PC-3 (cell line): ENCODE data around the gene GPRASP3. TPM values are rescaled to one million over a fixed set of nuclear protein-coding genes. Genes with fewer than 3 reads are reported as not detected.
A peak's percentile ranks its signal among the peaks of the same experiment; 100 is the strongest.

Source experiments
- ATAC-seq: fragments of 200-7000 bp; cut with Tn5 transposase; 2 replicates; pipeline ENCODE4 v1.9.1; 2020; ENCODE audit warnings: mild to moderate bottlenecking, moderate library complexity
- BruUV-seq: library from RNA; stranded (reverse); fragments of 400-500 nt; replicated peaks from 2 replicates; lab custom pipeline; 2021; lab: Mats Ljungman, UMichigan
- CTCF ChIA-PET: fragments of 300-600 bp; sonication (Branson Sonifier 250); formaldehyde crosslinking; loops from one replicate; lab custom pipeline; 2022; ENCODE audit warnings: antibody characterized with exemption; lab: Charles Lee
- POLR2A ChIA-PET: fragments of 300-600 bp; sonication (Branson Sonifier 250); formaldehyde crosslinking; loops from one replicate; lab custom pipeline; 2022; ENCODE audit warnings: antibody characterized with exemption; ENCODE audit not compliant: unreplicated experiment; lab: Charles Lee
- DNase-seq: peaks from one replicate; pipeline ENCODE4 v3.0.0-alpha.2; 2015
- H2AFZ ChIP-seq: fragments of 300-600 bp; sonication (generic); 2 replicates; pipeline ENCODE4 v1.6.0; 2016; ENCODE audit warnings: antibody characterized with exemption, low read length
- H3F3A ChIP-seq: fragments of 300-600 bp; sonication (generic); one replicate; pipeline ENCODE4 v1.6.0; 2017; ENCODE audit warnings: antibody characterized with exemption, low read length, control low read depth, mild to moderate bottlenecking; ENCODE audit not compliant: unreplicated experiment
- H3K27ac ChIP-seq: fragments of 300-600 bp; sonication (generic); 2 replicates; pipeline ENCODE4 v1.5.1; 2016; ENCODE audit warnings: mild to moderate bottlenecking, low read length
- H3K27me3 ChIP-seq: fragments of 300-600 bp; sonication (generic); 2 replicates; pipeline ENCODE4 v1.6.1; 2016; ENCODE audit warnings: low read length, mixed read lengths
- H3K36me3 ChIP-seq: fragments of 300-600 bp; sonication (generic); 2 replicates; pipeline ENCODE4 v1.6.1; 2016; ENCODE audit warnings: low read depth, mixed run types, low read length, mixed read lengths
- H3K4me1 ChIP-seq: fragments of 300-600 bp; sonication (generic); 2 replicates; pipeline ENCODE4 v1.5.1; 2016; ENCODE audit warnings: low read length; ENCODE audit not compliant: insufficient read depth
- H3K4me2 ChIP-seq: fragments of 300-600 bp; sonication (generic); 2 replicates; pipeline ENCODE4 v1.6.0; 2016; ENCODE audit warnings: low read length
- H3K4me3 ChIP-seq: fragments of 300-600 bp; sonication (generic); 2 replicates; pipeline ENCODE4 v1.5.1; 2016; ENCODE audit warnings: mild to moderate bottlenecking, low read length, mixed read lengths
- H3K79me2 ChIP-seq: fragments of 300-600 bp; sonication (generic); 2 replicates; pipeline ENCODE4 v1.6.1; 2017; ENCODE audit warnings: low read length, mixed read lengths
- H3K9ac ChIP-seq: fragments of 300-600 bp; sonication (generic); 2 replicates; pipeline ENCODE4 v1.6.0; 2016; ENCODE audit warnings: mild to moderate bottlenecking, low read length
- H3K9me2 ChIP-seq: fragments of 300-600 bp; sonication (generic); replicated peaks from 2 replicates; pipeline ENCODE4 v1.6.1; 2016; ENCODE audit warnings: mixed run types, low read length, mixed read lengths
- H3K9me3 ChIP-seq: fragments of 300-600 bp; sonication (generic); 2 replicates; pipeline ENCODE4 v1.6.1; 2016; ENCODE audit warnings: low read length, mixed read lengths
- H4K20me1 ChIP-seq: fragments of 300-600 bp; sonication (generic); 2 replicates; pipeline ENCODE4 v1.6.1; 2016; ENCODE audit warnings: low read length, mixed read lengths
- CTCF ChIP-seq: fragments of 300-600 bp; sonication (generic); conservative IDR thresholded peaks from 2 replicates; pipeline ENCODE4 v1.5.1; 2017; ENCODE audit warnings: antibody characterized with exemption, low read depth, mild to moderate bottlenecking, low read length
- EZH2 ChIP-seq: fragments of 300-600 bp; sonication (generic); IDR thresholded peaks from one replicate; pipeline ENCODE4 v1.6.1; 2017; ENCODE audit warnings: antibody characterized with exemption, mild to moderate bottlenecking, low read length; ENCODE audit not compliant: unreplicated experiment
- EZH2phosphoT487 ChIP-seq: fragments of 300-600 bp; sonication (generic); IDR thresholded peaks from 2 replicates; pipeline ENCODE4 v1.6.1; 2018; ENCODE audit warnings: mild to moderate bottlenecking, antibody characterized with exemption, low read length, borderline replicate concordance
- intact Hi-C: fragments of 100-400 bp; cut with micrococcal nuclease; formaldehyde crosslinking; loops from 2 replicates; pipeline ENCODE4 v1.9.0; 2023
- total RNA-seq: library from RNA; depleted of rRNA; stranded (reverse); fragments of >200 nt; gene quantifications from 2 replicates; pipeline ENCODE4 v1.2.3, GENCODE V29; 2014

The GPRASP3 gene
- total RNA-seq, 1 experiment from 2014 or later, result 1.4 TPM

DNA sequence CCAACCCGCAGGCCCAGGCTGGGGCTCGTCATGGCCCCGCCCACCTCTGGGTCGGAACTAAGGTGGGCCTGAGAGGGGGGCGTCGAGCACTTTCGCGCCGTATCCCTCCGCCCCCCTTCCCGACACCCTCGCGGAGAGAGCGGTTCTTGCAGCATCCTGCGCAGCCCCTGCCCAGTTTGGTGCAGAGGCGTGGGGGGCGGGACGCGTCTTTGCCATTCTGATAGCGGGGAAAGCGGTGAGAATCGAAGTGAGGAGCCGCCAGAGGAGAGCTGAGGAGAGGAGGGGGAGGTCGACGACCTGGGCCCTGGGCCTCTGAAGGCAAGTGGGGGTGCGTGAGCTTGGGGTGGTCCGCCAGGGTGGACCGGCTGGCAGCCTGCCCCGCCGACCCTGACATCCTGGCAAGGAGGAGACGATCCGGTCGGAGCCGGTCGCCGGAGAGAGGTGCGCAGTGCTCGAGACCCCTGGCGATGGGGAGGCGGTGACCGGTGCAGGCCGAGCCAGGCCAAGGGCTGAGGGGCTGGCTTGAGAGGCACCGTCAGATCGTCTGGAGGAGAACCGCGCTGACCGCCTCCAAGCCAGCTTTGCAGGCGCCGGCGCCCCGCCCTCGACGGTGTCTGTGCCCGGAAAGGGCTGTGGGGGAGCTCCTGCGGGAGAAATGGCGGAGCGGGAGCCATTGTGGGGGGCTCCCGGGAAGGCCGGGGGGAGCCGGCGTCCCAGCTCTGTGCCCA, 25.5 kb downstream of the GPRASP3 start:
- BruUV-seq, result no TSS peak
- Histone ChIP-seq H3K27me3 (no peaks in the 10 kb centered on the region), H2AFZ (no peak overlapping the region), H3K9me3 (no peaks in the 10 kb centered on the region), H3K4me1 (no peaks in the 10 kb centered on the region), H3F3A (no peaks in the 10 kb centered on the region), H3K9me2 (no peaks in the 10 kb centered on the region), H3K4me2 (no peak overlapping the region), H3K79me2 (no peaks in the 10 kb centered on the region), H3K27ac (no peak overlapping the region), H4K20me1 (no peaks in the 10 kb centered on the region), H3K36me3 (no peaks in the 10 kb centered on the region), H3K9ac (no peak overlapping the region), H3K4me3 (no peak overlapping the region)
- CTCF ChIA-PET, result no interaction called here
- POLR2A ChIA-PET, result no interaction called here
- DNase-seq, result no peak
- no peak for TF ChIP-seq CTCF
- TF ChIP-seq EZH2phosphoT487, result no peak
- TF ChIP-seq EZH2, result no peak
- intact Hi-C loops, result no loop called here
- ATAC-seq, result no peak

DNA sequence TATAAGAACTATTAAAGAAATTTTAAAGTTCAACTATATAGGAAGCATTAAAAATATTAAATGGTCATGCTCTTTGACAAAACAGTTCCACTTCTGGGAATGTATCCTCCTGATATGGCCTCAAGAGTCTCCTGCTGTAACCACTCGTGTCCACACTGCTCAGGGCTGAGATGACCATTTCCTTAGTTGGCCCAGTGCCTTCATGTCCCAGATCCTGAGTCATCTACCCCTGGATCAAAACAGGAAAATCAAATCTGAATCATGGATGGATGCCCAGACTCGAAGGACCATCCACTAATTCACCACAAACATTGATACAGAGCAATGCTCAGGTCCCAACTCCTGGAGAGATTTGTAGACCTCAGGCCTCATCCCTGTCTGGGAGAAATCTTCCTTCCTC, 44.7 kb downstream of the GPRASP3 start:
- ATAC-seq (peak; percentile 73), DNase-seq (peak; percentile 85)
- Histone ChIP-seq H3K27ac (0 out of 2 replicates have a peak overlapping the region, but pooled peaks have one; percentile 6), H3K4me3 (no peak overlapping the region), H3K4me2 (peak overlapping the region; percentile 30), H3K4me1 (peaks cover 19% of the 10 kb centered on the region), H4K20me1 (no peaks in the 10 kb centered on the region), H3K79me2 (peaks cover 13% of the 10 kb centered on the region), H3K27me3 (no peaks in the 10 kb centered on the region), H3F3A (no peaks in the 10 kb centered on the region), H3K36me3 (no peaks in the 10 kb centered on the region), H2AFZ (no peak overlapping the region), H3K9me3 (no peaks in the 10 kb centered on the region), H3K9me2 (no peaks in the 10 kb centered on the region), H3K9ac (no peak overlapping the region)
- BruUV-seq, result no TSS peak
- CTCF ChIA-PET, result no interaction called here
- intact Hi-C loops, result loop anchor here (1.0 kb wide), 1 partner anchor 75 kb away; no protein-coding TSS in a partner anchor
- TF ChIP-seq CTCF, result no peak
- POLR2A ChIA-PET, result interaction anchor here (0.6 kb wide), 1 partner anchor 166 kb away, joined by 3 read pairs; the partner anchor contains the start of gene ARMCX5

DNA sequence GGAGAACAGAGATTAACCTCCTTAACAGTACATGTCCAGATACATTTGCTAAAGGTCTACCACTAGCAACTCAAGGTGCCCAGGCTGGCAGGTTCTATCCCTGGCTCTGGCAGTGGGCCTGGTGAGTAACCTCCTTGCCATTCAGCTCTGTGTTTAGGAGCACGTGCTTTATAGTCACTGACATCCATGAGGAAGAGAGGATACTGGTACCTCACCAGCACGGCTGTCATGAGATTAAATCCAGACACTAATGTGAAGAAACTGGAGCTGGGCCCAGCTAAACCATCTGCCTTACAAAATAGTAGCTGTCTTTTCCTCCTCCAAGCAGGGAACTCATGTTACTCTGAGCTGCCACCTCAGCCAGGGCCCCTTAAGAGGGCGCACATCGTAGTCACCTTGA, 45.3 kb downstream of the GPRASP3 start:
- TF ChIP-seq CTCF (no peak), EZH2phosphoT487 (no peak), EZH2 (no peak)
- Histone ChIP-seq H3K9me2 (no peaks in the 10 kb centered on the region), H3K27ac (0 out of 2 replicates have a peak overlapping the region, but pooled peaks have one; percentile 6), H3K9ac (no peak overlapping the region), H3F3A (no peaks in the 10 kb centered on the region), H2AFZ (peak overlapping the region; percentile 47; the same call in 1 of the 2 replicates), H3K9me3 (no peaks in the 10 kb centered on the region), H4K20me1 (no peaks in the 10 kb centered on the region), H3K4me3 (no peak overlapping the region), H3K4me2 (peak overlapping the region; percentile 30), H3K36me3 (no peaks in the 10 kb centered on the region), H3K4me1 (peaks cover 20% of the 10 kb centered on the region), H3K79me2 (peaks cover 19% of the 10 kb centered on the region), H3K27me3 (no peaks in the 10 kb centered on the region)
- ATAC-seq (peak; percentile 44), DNase-seq (peak; percentile 45)
- ChIA-PET POLR2A (interaction anchor here (0.6 kb wide), 1 partner anchor 167 kb away, joined by 3 read pairs; the partner anchor contains the start of gene ARMCX5), CTCF (no interaction called here)
- no TSS peak for BruUV-seq
- intact Hi-C loops, result loop anchor here (1.0 kb wide), 1 partner anchor 74 kb away; no protein-coding TSS in a partner anchor
